Lung microvascular endothelial cell (primary cell): Measurements from ENCODE around the gene HYPK. TPM values are rescaled to one million over a fixed set of nuclear protein-coding genes. Genes with fewer than 3 reads are reported as not detected.

ENCODE experiments used
- DNase-seq, 2 donors: peaks; one replicate each; pipeline versions ENCODE4 v3.0.0 to v3.0.0-alpha.2; 2010; ENCODE audit warnings: low read depth in 2 of 2
- total RNA-seq: library from RNA; depleted of rRNA; stranded (reverse); fragments of >200 nt; gene quantifications from 2 replicates; pipeline ENCODE4 v1.2.1, GENCODE V29; 2014

The HYPK gene, protein sequence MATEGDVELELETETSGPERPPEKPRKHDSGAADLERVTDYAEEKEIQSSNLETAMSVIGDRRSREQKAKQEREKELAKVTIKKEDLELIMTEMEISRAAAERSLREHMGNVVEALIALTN
- 4.4 and 6.3 TPM in 2 replicates for total RNA-seq

GRCh38 chr15:43800286-43801141 lies at the start of gene HYPK:
TSS of gene HYPK (plus strand) at chr15:43800599. CDS start at chr15:43800623, 24 bp downstream.
- peak; percentile 88 to 91 for DNase-seq

DNA sequence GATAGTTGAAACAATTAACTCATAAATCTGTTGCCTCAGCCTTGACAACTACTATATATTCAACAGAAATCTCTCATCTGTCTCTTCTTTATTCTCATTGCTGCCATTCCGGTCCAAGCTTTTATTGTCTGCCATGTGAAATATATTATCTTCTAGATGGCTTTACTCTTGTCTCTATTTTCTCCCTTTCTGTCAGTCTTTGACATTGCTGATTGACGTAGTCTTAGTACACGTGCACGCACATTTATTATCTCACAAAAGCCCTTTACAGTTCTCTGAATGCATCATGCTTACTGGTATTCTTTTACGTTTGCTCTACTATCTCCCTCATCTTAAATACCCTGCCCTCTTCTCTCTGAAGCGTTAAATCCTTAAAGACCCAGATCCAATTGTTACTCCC lies 48.5 kb upstream of the HYPK start:
- DNase-seq: no peak

GRCh38 chr15:43762824-43763223 lies 37.6 kb upstream of the HYPK start:
- DNase-seq: no peak

GRCh38 chr15:43763819-43764446 lies 36.5 kb upstream of the HYPK start:
- DNase-seq: no peak

DNA sequence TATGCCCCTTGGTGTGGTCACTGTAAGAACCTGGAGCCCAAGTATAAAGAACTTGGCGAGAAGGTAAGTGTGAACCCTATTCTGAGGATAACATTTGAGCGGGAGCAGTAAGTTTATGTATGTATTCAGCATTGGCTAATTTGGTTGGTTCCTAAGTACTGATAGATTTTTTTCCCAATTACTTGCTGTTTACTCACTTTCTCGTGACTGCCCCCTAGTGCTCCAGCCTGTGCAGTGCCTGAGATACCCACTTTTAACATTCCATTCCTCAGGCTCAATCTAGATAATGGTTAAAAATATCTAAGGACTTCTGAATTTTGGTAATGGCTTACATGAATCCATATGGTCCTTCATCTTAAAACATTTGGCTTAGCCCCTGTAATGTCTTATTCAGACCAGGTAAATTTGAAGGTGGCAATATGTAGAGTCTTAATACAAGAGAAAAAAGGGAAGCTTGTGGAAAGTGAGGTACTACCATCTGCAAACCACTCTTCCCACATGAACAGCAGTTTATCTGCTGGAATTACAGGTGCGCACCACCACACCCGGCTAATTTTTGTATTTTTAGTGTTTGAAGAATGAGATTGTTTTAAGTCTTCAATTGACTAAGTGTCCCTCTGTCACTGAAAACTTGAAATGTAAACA lies 30.7 kb upstream of the HYPK start:
- DNase-seq: peak; percentile 65 to 69

DNA sequence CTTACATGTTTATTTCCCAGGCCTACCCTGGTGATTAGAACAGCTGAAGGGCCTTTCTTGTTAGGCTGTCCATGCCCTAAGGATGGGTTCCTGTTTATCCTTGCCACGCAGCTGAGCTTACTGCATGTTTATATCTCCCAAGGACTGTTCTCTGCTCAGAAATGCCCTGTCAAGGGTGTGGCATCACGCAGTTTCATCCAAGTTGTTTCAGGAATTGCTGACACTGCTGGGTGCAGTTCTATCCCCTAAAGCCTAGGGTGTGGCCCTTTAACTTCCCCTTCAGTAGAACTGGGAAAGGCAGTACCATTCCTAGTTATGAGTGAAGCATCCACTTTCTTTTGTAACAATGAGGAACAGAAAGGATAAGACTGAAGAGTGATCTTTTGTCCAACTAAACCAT lies 28.6 kb upstream of the HYPK start:
- no peak for DNase-seq

- DNase-seq: no peak
Measured at GRCh38 chr15:43772624-43773023, 27.8 kb upstream of the HYPK start.

DNA sequence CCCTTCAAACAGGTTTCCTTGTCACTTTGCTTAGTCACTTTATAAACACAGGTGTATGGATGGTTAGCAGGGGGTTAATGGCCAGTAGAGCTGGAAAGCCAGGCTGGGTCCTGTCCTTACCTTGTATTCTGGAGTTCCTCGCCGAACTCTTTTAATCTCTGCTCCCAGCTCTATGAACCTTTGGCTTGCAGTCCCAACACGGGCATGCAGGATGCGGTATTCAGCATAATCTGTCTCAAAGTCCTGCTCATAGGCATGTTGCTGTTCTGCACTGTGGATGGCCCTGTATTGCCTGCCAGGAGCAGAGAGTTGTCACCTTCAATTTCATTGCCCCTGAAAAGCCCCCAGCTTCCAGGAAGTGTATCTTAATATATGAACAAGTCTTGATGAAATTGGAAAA lies 26.3 kb upstream of the HYPK start:
- no peak for DNase-seq

GRCh38 chr15:43775411-43775965 lies 24.9 kb upstream of the HYPK start:
- DNase-seq: peak; percentile 43 to 54

- no peak for DNase-seq
Measured at GRCh38 chr15:43776101-43776717, 24.2 kb upstream of the HYPK start.

- DNase-seq: peak; percentile 52 to 65
Measured at GRCh38 chr15:43776718-43777266, 23.6 kb upstream of the HYPK start, which contains the start of gene ELL3. TSS of gene ELL3 (minus strand) at chr15:43776966. CDS start at chr15:43776901, 65 bp downstream.

GRCh38 chr15:43777267-43777914 lies 23.0 kb upstream of the HYPK start:
- DNase-seq: peak; percentile 74 to 84

- DNase-seq: no peak
Measured at GRCh38 chr15:43779016-43779415, 21.4 kb upstream of the HYPK start.

DNA sequence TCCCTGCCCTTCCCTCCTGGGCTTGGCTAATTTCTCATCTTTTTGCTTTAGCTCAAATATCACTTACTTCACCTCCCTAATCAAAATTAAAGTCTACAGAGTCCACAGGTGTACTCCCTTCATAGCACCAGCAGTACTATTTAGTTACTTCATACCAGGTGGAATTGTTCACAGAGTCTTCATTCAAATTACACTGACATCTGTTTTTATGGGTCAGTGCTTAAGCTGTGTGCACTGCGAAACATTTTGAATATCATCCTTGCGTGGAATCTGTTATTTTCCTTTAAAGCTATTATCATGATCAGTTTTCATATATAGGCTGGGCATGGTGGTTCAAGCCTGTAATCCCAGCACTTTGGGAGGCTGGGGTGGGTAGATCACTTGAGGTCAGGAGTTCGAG lies 11.0 kb upstream of the HYPK start:
- DNase-seq: no peak

DNA sequence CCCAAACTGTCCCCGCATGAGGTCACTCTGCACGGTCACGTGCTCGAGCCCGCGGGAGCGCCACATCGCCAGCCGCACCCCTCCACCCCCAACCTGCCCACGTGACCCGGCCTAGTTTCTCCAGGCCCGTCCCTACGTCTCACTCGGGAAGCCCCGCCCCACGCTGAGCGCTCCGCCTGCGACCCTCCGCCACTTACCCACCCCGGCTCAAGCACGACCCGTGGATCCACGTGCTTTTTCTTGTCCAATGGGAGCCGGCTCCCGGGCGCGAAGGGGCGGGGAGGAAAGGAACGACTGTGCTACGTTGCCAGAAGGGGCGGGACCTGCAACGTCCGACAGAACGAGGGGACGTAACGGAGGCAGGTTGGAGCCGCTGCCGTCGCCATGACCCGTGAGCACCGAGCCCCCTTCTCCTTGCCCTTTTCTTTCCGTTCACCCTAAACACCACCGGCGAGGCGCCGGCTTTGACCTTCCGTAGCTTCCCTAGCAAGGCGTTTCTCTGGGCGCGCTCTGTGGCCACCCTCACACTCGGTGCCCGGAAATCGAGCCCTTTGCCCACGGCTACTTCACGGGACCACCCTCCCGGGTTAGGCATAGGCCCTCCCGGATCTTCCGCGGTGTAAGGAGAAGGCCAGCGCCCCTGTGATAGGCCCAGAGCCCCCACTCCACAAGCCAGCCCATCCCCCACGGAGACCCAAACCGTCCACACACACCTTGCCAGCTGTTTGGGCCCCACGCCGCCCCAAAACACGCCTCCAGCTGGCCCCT lies 8.2 kb upstream of the HYPK start, which contains the start of gene SERF2:
TSS of gene SERF2 (plus strand) at position 328 of the 768 bp plus-strand sequence. CDS start at position 385, 57 bp downstream.
- peak; percentile 100 for DNase-seq

DNA sequence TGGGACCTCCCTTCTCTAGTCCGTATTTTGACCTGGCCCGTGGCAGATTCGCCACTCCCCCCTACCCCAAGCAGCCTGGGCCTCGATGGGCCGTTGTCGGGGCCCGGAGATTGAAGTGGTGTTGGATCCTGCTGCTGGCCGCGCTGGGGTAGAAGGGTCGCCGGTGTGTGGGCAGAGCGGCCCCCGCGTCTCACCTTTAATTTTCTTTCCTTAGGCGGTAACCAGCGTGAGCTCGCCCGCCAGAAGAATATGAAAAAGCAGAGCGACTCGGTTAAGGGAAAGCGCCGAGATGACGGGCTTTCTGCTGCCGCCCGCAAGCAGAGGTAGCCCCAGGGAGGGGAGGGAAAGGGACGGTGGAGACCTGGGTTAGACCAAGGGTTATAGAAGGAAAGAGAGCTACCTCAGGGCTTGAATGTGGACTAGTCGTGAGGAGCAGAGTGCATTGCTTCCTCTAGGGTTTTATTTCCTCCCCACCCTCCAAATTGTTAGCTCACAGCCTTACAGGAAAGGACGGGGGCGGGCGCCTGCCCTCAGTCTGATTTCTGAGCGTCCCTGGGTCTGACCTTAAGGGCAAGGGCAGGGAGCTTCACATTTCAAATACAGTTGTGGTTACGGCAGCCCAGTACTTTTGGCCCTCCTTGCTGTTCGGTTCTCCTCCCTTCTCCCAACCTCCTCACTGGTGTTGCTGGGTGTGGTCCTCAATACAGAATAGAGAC lies 7.5 kb upstream of the HYPK start:
- DNase-seq: peak; percentile 23 to 39

DNA sequence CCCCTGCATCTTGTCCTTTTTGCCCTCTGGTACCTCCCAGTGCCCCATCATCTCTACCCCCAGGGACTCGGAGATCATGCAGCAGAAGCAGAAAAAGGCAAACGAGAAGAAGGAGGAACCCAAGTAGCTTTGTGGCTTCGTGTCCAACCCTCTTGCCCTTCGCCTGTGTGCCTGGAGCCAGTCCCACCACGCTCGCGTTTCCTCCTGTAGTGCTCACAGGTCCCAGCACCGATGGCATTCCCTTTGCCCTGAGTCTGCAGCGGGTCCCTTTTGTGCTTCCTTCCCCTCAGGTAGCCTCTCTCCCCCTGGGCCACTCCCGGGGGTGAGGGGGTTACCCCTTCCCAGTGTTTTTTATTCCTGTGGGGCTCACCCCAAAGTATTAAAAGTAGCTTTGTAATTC lies 6.8 kb upstream of the HYPK start:
- DNase-seq: no peak

- DNase-seq: peak; percentile 23 to 59
Measured at GRCh38 chr15:43794269-43795037, 5.9 kb upstream of the HYPK start.
